Mammary epithelial cell (primary cell): Measurements from ENCODE around the gene SPDL1.

Experiments
- CTCF ChIP-seq, 2 donors: IDR thresholded peaks in 1 of 2; conservative IDR thresholded peaks in 1 of 2; 2 replicates each; pipeline ENCODE4 v1.5.1; 2011 to 2012; ENCODE audit warnings: inconsistent platforms in 2 of 2, low read length in 2 of 2, mild to moderate bottlenecking in 2 of 2, control low read depth in 1 of 2, low read depth in 1 of 2; ENCODE audit not compliant: insufficient read depth in 1 of 2; ENCODE audit errors: extremely low read depth in 1 of 2
- EZH2 ChIP-seq: IDR thresholded peaks from 2 replicates; pipeline ENCODE4 v1.6.1; 2012; ENCODE audit warnings: low read length, inconsistent platforms, borderline replicate concordance

- no peak for TF ChIP-seq CTCF (conservative IDR thresholded peaks at IDR 0.05 in 1 of 2, IDR thresholded peaks at IDR 0.05 in 1 of 2; ENCODE audit: extremely low read depth in 1 of 2, insufficient read depth in 1 of 2, low read depth in 1 of 2, low read length in 2 of 2)
- TF ChIP-seq EZH2 = no peak
These were observed 51.0 kb downstream of the SPDL1 start for GRCh38 chr5:169634606-169635005.
